ENCODE measurements around the gene UNC5CL. TPM values are rescaled to one million over a fixed set of nuclear protein-coding genes. Genes with fewer than 3 reads are reported as not detected.

Gene UNC5CL
- total and polyA plus RNA-seq, 2 donors (not counting 1 experiment from before 2014, with no cell fraction given): 4.5 to 4.7 TPM

DNA sequence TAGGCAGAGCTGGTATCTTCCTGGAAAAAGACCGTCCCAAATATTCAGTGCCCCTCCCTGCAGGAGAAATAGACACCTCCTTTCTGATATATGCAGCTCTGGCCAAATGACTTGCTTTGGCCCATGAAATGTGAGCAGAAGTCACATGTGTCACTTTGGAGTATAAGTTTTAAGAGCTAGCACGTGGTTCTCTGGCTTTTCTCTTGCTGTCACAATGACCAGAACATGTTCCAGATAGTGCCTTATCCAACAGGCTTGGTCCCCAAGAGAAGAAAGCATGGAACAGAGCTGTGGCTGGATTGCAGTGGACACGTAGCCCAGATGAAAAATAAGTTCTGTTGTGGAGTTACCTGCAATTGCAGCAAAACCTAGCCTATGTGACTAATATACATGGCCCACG lies 40.4 kb downstream of the UNC5CL start:
- TF ChIP-seq EZH2 (IDR thresholded peaks at IDR 0.05; ENCODE audit: borderline replicate concordance, insufficient read depth, low read depth, low read length, poor library complexity, severe bottlenecking): no peak
- TF ChIP-seq, protein P1, sequence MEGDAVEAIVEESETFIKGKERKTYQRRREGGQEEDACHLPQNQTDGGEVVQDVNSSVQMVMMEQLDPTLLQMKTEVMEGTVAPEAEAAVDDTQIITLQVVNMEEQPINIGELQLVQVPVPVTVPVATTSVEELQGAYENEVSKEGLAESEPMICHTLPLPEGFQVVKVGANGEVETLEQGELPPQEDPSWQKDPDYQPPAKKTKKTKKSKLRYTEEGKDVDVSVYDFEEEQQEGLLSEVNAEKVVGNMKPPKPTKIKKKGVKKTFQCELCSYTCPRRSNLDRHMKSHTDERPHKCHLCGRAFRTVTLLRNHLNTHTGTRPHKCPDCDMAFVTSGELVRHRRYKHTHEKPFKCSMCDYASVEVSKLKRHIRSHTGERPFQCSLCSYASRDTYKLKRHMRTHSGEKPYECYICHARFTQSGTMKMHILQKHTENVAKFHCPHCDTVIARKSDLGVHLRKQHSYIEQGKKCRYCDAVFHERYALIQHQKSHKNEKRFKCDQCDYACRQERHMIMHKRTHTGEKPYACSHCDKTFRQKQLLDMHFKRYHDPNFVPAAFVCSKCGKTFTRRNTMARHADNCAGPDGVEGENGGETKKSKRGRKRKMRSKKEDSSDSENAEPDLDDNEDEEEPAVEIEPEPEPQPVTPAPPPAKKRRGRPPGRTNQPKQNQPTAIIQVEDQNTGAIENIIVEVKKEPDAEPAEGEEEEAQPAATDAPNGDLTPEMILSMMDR (IDR thresholded peaks at IDR 0.05): no peak
- POLR2A ChIA-PET: no interaction called here
- no peaks in the 10 kb centered on the region for H3K9me3 Mint-ChIP-seq (ENCODE audit: insufficient read depth)

DNA sequence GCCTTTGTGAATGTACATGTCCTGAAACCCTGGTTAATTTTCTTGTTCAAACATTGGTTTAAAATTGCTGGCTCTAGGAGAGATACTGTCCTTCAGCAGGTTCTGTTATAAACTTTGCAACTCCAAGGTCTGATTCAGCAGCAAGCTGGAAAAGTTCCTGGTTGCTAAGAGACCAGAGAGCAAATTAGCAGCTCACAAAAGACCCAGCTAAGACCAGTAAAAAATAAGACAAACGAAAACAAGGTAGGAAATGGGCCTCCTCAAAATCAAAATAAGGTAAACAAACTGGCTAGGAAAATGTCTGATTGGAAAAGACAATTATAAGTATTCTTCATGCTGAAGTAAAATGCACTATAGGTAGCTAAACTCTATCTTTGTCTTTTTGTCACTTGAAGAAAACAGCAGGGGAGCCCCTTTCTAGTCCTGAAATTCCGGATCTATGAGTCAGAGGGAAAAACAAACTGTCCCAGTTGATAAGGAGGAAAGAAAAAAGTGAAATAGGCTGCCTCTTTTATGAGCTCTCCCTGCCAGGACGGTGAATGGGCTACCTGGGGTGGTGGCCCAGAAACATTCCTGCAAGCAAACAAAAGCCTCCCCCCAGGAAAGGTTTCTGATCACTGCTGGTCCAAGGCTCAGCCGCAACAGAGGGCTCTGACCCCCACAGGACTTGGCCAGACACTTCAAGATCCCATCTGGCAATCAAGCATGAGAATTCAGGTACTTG lies 41.6 kb downstream of the UNC5CL start:
- no peaks in the 10 kb centered on the region for H3K79me2 ChIP-seq (ENCODE audit: control insufficient read depth, insufficient read depth, low read length)
- H3K9ac ChIP-seq (ENCODE audit: low read length): no peak overlapping the region
- no peak for DNase-seq
- no peaks in the 10 kb centered on the region for H3K4me1 Mint-ChIP-seq
- no peaks in the 10 kb centered on the region for H3K9me3 ChIP-seq (ENCODE audit: control extremely low read depth in 1 of 3, control insufficient read depth in 2 of 3, insufficient read depth in 1 of 3, low read length in 2 of 3)
- TF ChIP-seq, protein P1 (IDR thresholded peaks at IDR 0.05): no peak
- no peak for TF ChIP-seq EZH2 (IDR thresholded peaks at IDR 0.05; ENCODE audit: borderline replicate concordance, insufficient read depth, low read depth, low read length, poor library complexity, severe bottlenecking)
- H3K9me3 Mint-ChIP-seq (ENCODE audit: insufficient read depth): no peaks in the 10 kb centered on the region
- H4K20me1 ChIP-seq (ENCODE audit: control insufficient read depth, insufficient read depth, low read length, poor library complexity, severe bottlenecking): no peaks in the 10 kb centered on the region
- intact Hi-C loops (cut with micrococcal nuclease): no loop called here
- no peak overlapping the region for H2AFZ ChIP-seq (ENCODE audit: insufficient read depth, low read depth, low read length, poor library complexity, severe bottlenecking)
- peaks cover 44% of the 10 kb centered on the region for H3K27me3 Mint-ChIP-seq
- peaks cover 0 to 16% (median 3%) of the 10 kb centered on the region in 4 experiments for H3K27me3 ChIP-seq (replicated peaks in 1 of 4; ENCODE audit: control extremely low read depth in 1 of 4, control insufficient read depth in 3 of 4, insufficient read depth in 4 of 4, low read length in 3 of 4)
- H3K27ac Mint-ChIP-seq: no peak overlapping the region
- no peak overlapping the region for H3K27ac ChIP-seq (ENCODE audit: low read length in 2 of 2)
- WGBS (ENCODE audit: insufficient coverage): 90% methylated on average over 1 of the region's 4 CpGs
- ATAC-seq (ENCODE audit: low read depth): no peak
- H3K4me3 Mint-ChIP-seq: no peak overlapping the region
- no peaks in the 10 kb centered on the region for H3K4me1 ChIP-seq (ENCODE audit: control insufficient read depth in 2 of 2, insufficient read depth in 2 of 2, low read length in 2 of 2)
- H3K36me3 ChIP-seq (replicated peaks in 1 of 2; ENCODE audit: control extremely low read depth in 1 of 2, control insufficient read depth in 1 of 2, extremely low read depth in 1 of 2, insufficient read depth in 2 of 2, low read length in 1 of 2): no peaks in the 10 kb centered on the region
- CTCF ChIA-PET: interaction anchor here (1.3 kb wide), 1 partner anchor 42 kb away, joined by 3 read pairs; the partner anchor contains the start of gene UNC5CL
- POLR2A ChIA-PET: no interaction called here
- no peak overlapping the region for H3K4me3 ChIP-seq (ENCODE audit: control extremely low read depth in 1 of 5, extremely low read depth in 1 of 5, insufficient read depth in 1 of 5, low read depth in 2 of 5, low read length in 4 of 5)
- no peak overlapping the region for H3K4me2 ChIP-seq (replicated peaks; ENCODE audit: low read depth, low read length, poor library complexity, severe bottlenecking)

More for the DNA sequence above, 40.4 kb downstream of the UNC5CL start:
- DNase-seq: no peak
- intact Hi-C loops (cut with micrococcal nuclease): no loop called here
- H3K4me3 Mint-ChIP-seq: no peak overlapping the region
- Histone ChIP-seq H3K79me2 (ENCODE audit: control insufficient read depth, insufficient read depth, low read length) (no peaks in the 10 kb centered on the region), H2AFZ (ENCODE audit: insufficient read depth, low read depth, low read length, poor library complexity, severe bottlenecking) (no peak overlapping the region), H3K27me3 (replicated peaks in 1 of 4; ENCODE audit: control extremely low read depth in 1 of 4, control insufficient read depth in 3 of 4, insufficient read depth in 4 of 4, low read length in 3 of 4) (peaks cover 0 to 27% (median 7%) of the 10 kb centered on the region in 4 experiments), H3K4me3 (ENCODE audit: control extremely low read depth in 1 of 5, extremely low read depth in 1 of 5, insufficient read depth in 1 of 5, low read depth in 2 of 5, low read length in 4 of 5) (no peak overlapping the region), H3K4me1 (ENCODE audit: control insufficient read depth in 2 of 2, insufficient read depth in 2 of 2, low read length in 2 of 2) (no peaks in the 10 kb centered on the region), H3K27ac (ENCODE audit: low read length in 2 of 2) (no peak overlapping the region), H3K9me3 (ENCODE audit: control extremely low read depth in 1 of 3, control insufficient read depth in 2 of 3, insufficient read depth in 1 of 3, low read length in 2 of 3) (no peaks in the 10 kb centered on the region), H3K4me2 (replicated peaks; ENCODE audit: low read depth, low read length, poor library complexity, severe bottlenecking) (no peak overlapping the region), H4K20me1 (ENCODE audit: control insufficient read depth, insufficient read depth, low read length, poor library complexity, severe bottlenecking) (no peaks in the 10 kb centered on the region), H3K36me3 (replicated peaks in 1 of 2; ENCODE audit: control extremely low read depth in 1 of 2, control insufficient read depth in 1 of 2, extremely low read depth in 1 of 2, insufficient read depth in 2 of 2, low read length in 1 of 2) (no peaks in the 10 kb centered on the region), H3K9ac (ENCODE audit: low read length) (no peak overlapping the region)
- ATAC-seq (ENCODE audit: low read depth): no peak
- no peak overlapping the region for H3K27ac Mint-ChIP-seq
- H3K4me1 Mint-ChIP-seq: no peaks in the 10 kb centered on the region
- H3K27me3 Mint-ChIP-seq: peaks cover 48% of the 10 kb centered on the region
- WGBS (ENCODE audit: insufficient coverage): 63% methylated on average over 4 of the region's 4 CpGs
- CTCF ChIA-PET: interaction anchor here (0.6 to 1.4 kb wide), 4 partner anchors 10 to 184 kb away, joined by 3 to 4 read pairs (median 3); no protein-coding TSS in a partner anchor
